Osteocyte (in vitro differentiated cells): ENCODE results near the gene RAD50. TPM values are rescaled to one million over a fixed set of nuclear protein-coding genes. Genes with fewer than 3 reads are reported as not detected.

Experiments used
- DNase-seq: peaks from one replicate; pipeline ENCODE4 v3.0.0; 2021; ENCODE audit warnings: mixed read lengths; ENCODE audit not compliant: unreplicated experiment; ENCODE audit errors: extremely low spot score
- H3K27ac Mint-ChIP-seq: one replicate; pipeline ENCODE4 v1.8.0; 2021; ENCODE audit warnings: mild to moderate bottlenecking, mixed read lengths; ENCODE audit not compliant: unreplicated experiment
- H3K27me3 Mint-ChIP-seq: one replicate; pipeline ENCODE4 v1.8.0; 2021; ENCODE audit warnings: mixed read lengths; ENCODE audit not compliant: unreplicated experiment
- H3K36me3 Mint-ChIP-seq: one replicate; pipeline ENCODE4 v1.8.0; 2021; ENCODE audit warnings: mixed read lengths; ENCODE audit not compliant: unreplicated experiment
- H3K4me1 Mint-ChIP-seq: one replicate; pipeline ENCODE4 v1.8.0; 2021; ENCODE audit warnings: mixed read lengths; ENCODE audit not compliant: unreplicated experiment
- H3K4me3 Mint-ChIP-seq: one replicate; pipeline ENCODE4 v1.8.0; 2021; ENCODE audit warnings: mild to moderate bottlenecking, moderate library complexity, mixed read lengths; ENCODE audit not compliant: unreplicated experiment
- H3K9me3 Mint-ChIP-seq: one replicate; pipeline ENCODE4 v1.8.0; 2021; ENCODE audit warnings: mixed read lengths; ENCODE audit not compliant: unreplicated experiment
- CTCF ChIP-seq: fragments of 200-600 bp; sonication (generic); IDR thresholded peaks from 2 replicates; pipeline ENCODE4 v1.5.0; 2021; ENCODE audit warnings: antibody characterized with exemption, mild to moderate bottlenecking, moderate library complexity
- total RNA-seq: library from RNA; stranded (reverse); gene quantifications from 2 replicates; pipeline ENCODE4 v1.2.1, GENCODE V29; 2021

Gene RAD50
- total RNA-seq, 1 donor from 2014 or later: 27.5 TPM

GRCh38 chr5:132667309-132667708, 110.5 kb downstream of the RAD50 start:
- DNase-seq: no peak
- no peaks in the 10 kb centered on the region for H3K27me3 Mint-ChIP-seq
- no peak for TF ChIP-seq CTCF
- no peak overlapping the region for H3K27ac Mint-ChIP-seq
- H3K4me1 Mint-ChIP-seq: no peaks in the 10 kb centered on the region
- H3K9me3 Mint-ChIP-seq: no peaks in the 10 kb centered on the region
- H3K4me3 Mint-ChIP-seq: no peak overlapping the region
- H3K36me3 Mint-ChIP-seq: no peaks in the 10 kb centered on the region

- no peak overlapping the region for H3K27ac Mint-ChIP-seq
- no peaks in the 10 kb centered on the region for H3K9me3 Mint-ChIP-seq
- DNase-seq: no peak
- no peak overlapping the region for H3K4me3 Mint-ChIP-seq
- no peak for TF ChIP-seq CTCF
- H3K27me3 Mint-ChIP-seq: no peaks in the 10 kb centered on the region
- no peaks in the 10 kb centered on the region for H3K36me3 Mint-ChIP-seq
- no peaks in the 10 kb centered on the region for H3K4me1 Mint-ChIP-seq
Observed at GRCh38 chr5:132667761-132668705, 111.3 kb downstream of the RAD50 start.

- Mint-ChIP-seq H3K9me3 (no peaks in the 10 kb centered on the region), H3K4me1 (peaks cover under 1% of the 10 kb centered on the region), H3K36me3 (no peaks in the 10 kb centered on the region), H3K4me3 (no peak overlapping the region), H3K27ac (no peak overlapping the region), H3K27me3 (no peaks in the 10 kb centered on the region)
- no peak for TF ChIP-seq CTCF
- no peak for DNase-seq
Observed at GRCh38 chr5:132668706-132669454, 112.1 kb downstream of the RAD50 start.

- H3K27ac Mint-ChIP-seq: no peak overlapping the region
- H3K4me1 Mint-ChIP-seq: peaks cover 6% of the 10 kb centered on the region
- no peak for TF ChIP-seq CTCF
- no peaks in the 10 kb centered on the region for H3K27me3 Mint-ChIP-seq
- no peaks in the 10 kb centered on the region for H3K36me3 Mint-ChIP-seq
- H3K4me3 Mint-ChIP-seq: no peak overlapping the region
- no peaks in the 10 kb centered on the region for H3K9me3 Mint-ChIP-seq
- DNase-seq: no peak
Observed at GRCh38 chr5:132669455-132669820, 112.7 kb downstream of the RAD50 start.
